Loucy (cell line): Measurements from ENCODE around the gene RAPH1.

Experiments
- H2AFZ ChIP-seq: fragments of 200-600 bp; sonication (generic); 2 replicates; pipeline ENCODE4 v1.6.0; 2016; ENCODE audit warnings: antibody characterized with exemption, mild to moderate bottlenecking, low read length, moderate library complexity
- H3F3A ChIP-seq: fragments of 200-600 bp; 2 replicates; pipeline ENCODE4 v1.6.0; 2016; ENCODE audit warnings: antibody characterized with exemption, low read depth, mild to moderate bottlenecking
- H3K27me3 ChIP-seq: fragments of 200-600 bp; sonication (generic); 2 replicates; pipeline ENCODE4 v1.6.1; 2014; ENCODE audit warnings: low read length, mild to moderate bottlenecking; ENCODE audit not compliant: insufficient read depth, poor library complexity, severe bottlenecking
- H3K36me3 ChIP-seq: fragments of 200-600 bp; sonication (generic); 2 replicates; pipeline ENCODE4 v1.6.1; 2016; ENCODE audit warnings: low read length; ENCODE audit not compliant: insufficient read depth
- H3K4me1 ChIP-seq: fragments of 200-600 bp; sonication (generic); 2 replicates; pipeline ENCODE4 v1.5.1; 2014; ENCODE audit warnings: low read length, mild to moderate bottlenecking; ENCODE audit not compliant: insufficient read depth, poor library complexity, severe bottlenecking
- H3K4me2 ChIP-seq: fragments of 200-600 bp; sonication (generic); 2 replicates; pipeline ENCODE4 v1.6.0; 2014; ENCODE audit warnings: antibody characterized with exemption, low read length, low read depth, mild to moderate bottlenecking; ENCODE audit not compliant: poor library complexity, severe bottlenecking
- H3K4me3 ChIP-seq: fragments of 200-600 bp; sonication (generic); 2 replicates; pipeline ENCODE4 v1.5.1; 2014; ENCODE audit warnings: low read length, mild to moderate bottlenecking, mixed read lengths; ENCODE audit not compliant: poor library complexity, severe bottlenecking
- H3K79me2 ChIP-seq: fragments of 200-600 bp; sonication (generic); 2 replicates; pipeline ENCODE4 v1.6.1; 2014; ENCODE audit warnings: low read length; ENCODE audit not compliant: insufficient read depth
- H3K9ac ChIP-seq: fragments of 200-600 bp; sonication (generic); 2 replicates; pipeline ENCODE4 v1.6.0; 2014; ENCODE audit warnings: mild to moderate bottlenecking, low read depth, low read length, moderate library complexity; ENCODE audit not compliant: poor library complexity, severe bottlenecking
- H3K9me2 ChIP-seq: fragments of 200-600 bp; sonication (generic); replicated peaks from 2 replicates; pipeline ENCODE4 v1.6.1; 2016; ENCODE audit warnings: low read depth, low read length, mixed read lengths
- H3K9me3 ChIP-seq: fragments of 200-600 bp; sonication (generic); 2 replicates; pipeline ENCODE4 v1.6.1; 2014; ENCODE audit warnings: mild to moderate bottlenecking, antibody characterized with exemption, low read length, low read depth; ENCODE audit not compliant: insufficient read depth
- H4K20me1 ChIP-seq: fragments of 200-600 bp; sonication (generic); 2 replicates; pipeline ENCODE4 v1.6.0; 2014; ENCODE audit warnings: antibody characterized with exemption, low read length, mild to moderate bottlenecking; ENCODE audit not compliant: insufficient read depth, poor library complexity, severe bottlenecking
- CTCF ChIP-seq: fragments of 200-600 bp; sonication (generic); conservative IDR thresholded peaks from 2 replicates; pipeline ENCODE4 v1.5.1; 2014; ENCODE audit warnings: mild to moderate bottlenecking, antibody characterized with exemption, low read length
- EZH2phosphoT487 ChIP-seq: fragments of 200-600 bp; IDR thresholded peaks from 2 replicates; pipeline ENCODE4 v1.6.1; 2018; ENCODE audit warnings: antibody characterized with exemption, mild to moderate bottlenecking, moderate library complexity, borderline replicate concordance

The RAPH1 gene

GRCh38 chr2:203444738-203445137 lies 90.4 kb downstream of the RAPH1 start:
- Histone ChIP-seq H3K9me2 (no peaks in the 10 kb centered on the region), H3K9ac (no peak overlapping the region), H3F3A (no peaks in the 10 kb centered on the region), H2AFZ (no peak overlapping the region), H3K79me2 (no peaks in the 10 kb centered on the region), H4K20me1 (no peaks in the 10 kb centered on the region), H3K9me3 (no peaks in the 10 kb centered on the region), H3K4me3 (no peak overlapping the region), H3K4me1 (no peaks in the 10 kb centered on the region), H3K4me2 (no peak overlapping the region), H3K36me3 (no peaks in the 10 kb centered on the region), H3K27me3 (no peaks in the 10 kb centered on the region)
- TF ChIP-seq EZH2phosphoT487 = no peak
- no peak for TF ChIP-seq CTCF

- no peaks in the 10 kb centered on the region for H4K20me1 ChIP-seq
- no peak overlapping the region for H3K4me2 ChIP-seq
- H3K4me3 ChIP-seq = no peak overlapping the region
- no peaks in the 10 kb centered on the region for H3K36me3 ChIP-seq
- H3K4me1 ChIP-seq = no peaks in the 10 kb centered on the region
- H3K27me3 ChIP-seq = no peaks in the 10 kb centered on the region
- TF ChIP-seq CTCF = no peak
- TF ChIP-seq EZH2phosphoT487 = no peak
- no peaks in the 10 kb centered on the region for H3K9me2 ChIP-seq
- H3F3A ChIP-seq = no peaks in the 10 kb centered on the region
- H3K79me2 ChIP-seq = no peaks in the 10 kb centered on the region
- H2AFZ ChIP-seq = no peak overlapping the region
- H3K9me3 ChIP-seq = no peaks in the 10 kb centered on the region
- no peak overlapping the region for H3K9ac ChIP-seq
Measured at GRCh38 chr2:203442463-203442862, 92.6 kb downstream of the RAPH1 start.

GRCh38 chr2:203441463-203441862 lies 93.6 kb downstream of the RAPH1 start:
- Histone ChIP-seq H3K4me2 (no peak overlapping the region), H3K9me3 (no peaks in the 10 kb centered on the region), H3K27me3 (no peaks in the 10 kb centered on the region), H3K4me1 (no peaks in the 10 kb centered on the region), H3K79me2 (no peaks in the 10 kb centered on the region), H2AFZ (no peak overlapping the region), H4K20me1 (no peaks in the 10 kb centered on the region), H3K9ac (no peak overlapping the region), H3F3A (no peaks in the 10 kb centered on the region), H3K4me3 (no peak overlapping the region), H3K36me3 (no peaks in the 10 kb centered on the region), H3K9me2 (no peaks in the 10 kb centered on the region)
- no peak for TF ChIP-seq EZH2phosphoT487

GRCh38 chr2:203440671-203441070 lies 94.4 kb downstream of the RAPH1 start:
- Histone ChIP-seq H3K27me3 (no peaks in the 10 kb centered on the region), H2AFZ (no peak overlapping the region), H3K4me2 (no peak overlapping the region), H3K4me3 (no peak overlapping the region), H4K20me1 (no peaks in the 10 kb centered on the region), H3K4me1 (no peaks in the 10 kb centered on the region), H3F3A (no peaks in the 10 kb centered on the region), H3K9me2 (no peaks in the 10 kb centered on the region), H3K36me3 (no peaks in the 10 kb centered on the region), H3K79me2 (no peaks in the 10 kb centered on the region), H3K9me3 (no peaks in the 10 kb centered on the region), H3K9ac (no peak overlapping the region)
- no peak for TF ChIP-seq CTCF
- no peak for TF ChIP-seq EZH2phosphoT487
